GM10847 (cell line): ENCODE data around the gene MYDGF.

Source experiments
- POLR2A ChIP-seq: IDR thresholded peaks from 2 replicates; pipeline ENCODE4 v1.6.1; 2011; ENCODE audit not compliant: insufficient read length; ENCODE audit errors: extremely low read depth

The MYDGF gene

GRCh38 chr19:4690361-4690760 is 20.2 kb upstream of the MYDGF start:
- TF ChIP-seq POLR2A: no peak

- TF ChIP-seq POLR2A: no peak
These were observed 19.3 kb upstream of the MYDGF start for GRCh38 chr19:4689403-4689802.

GRCh38 chr19:4688587-4688986 is 18.4 kb upstream of the MYDGF start:
- no peak for TF ChIP-seq POLR2A

- no peak for TF ChIP-seq POLR2A
These were observed 17.3 kb upstream of the MYDGF start for GRCh38 chr19:4687396-4687795.

GRCh38 chr19:4686700-4687099 is 16.6 kb upstream of the MYDGF start:
- TF ChIP-seq POLR2A: no peak

- TF ChIP-seq POLR2A: no peak
These were observed 14.4 kb upstream of the MYDGF start for GRCh38 chr19:4684312-4685095.

- no peak for TF ChIP-seq POLR2A
These were observed 12.5 kb upstream of the MYDGF start for GRCh38 chr19:4682417-4683200.

- TF ChIP-seq POLR2A: no peak
These were observed 9.0 kb upstream of the MYDGF start for GRCh38 chr19:4678881-4679790.

- no peak for TF ChIP-seq POLR2A
These were observed 7.0 kb upstream of the MYDGF start for GRCh38 chr19:4676955-4677731.

GRCh38 chr19:4675346-4675745 is 5.2 kb upstream of the MYDGF start:
- no peak for TF ChIP-seq POLR2A

- TF ChIP-seq POLR2A: no peak
These were observed 3.6 kb upstream of the MYDGF start for GRCh38 chr19:4673726-4674125.

- no peak for TF ChIP-seq POLR2A
These were observed 3.1 kb upstream of the MYDGF start for GRCh38 chr19:4673216-4673615.

GRCh38 chr19:4671185-4671851 is 1.2 kb upstream of the MYDGF start:
- no peak for TF ChIP-seq POLR2A

GRCh38 chr19:4664642-4665041 is 5.5 kb downstream of the MYDGF start:
- TF ChIP-seq POLR2A: no peak
